ENCODE data around the gene SGTB.
"Not testable (repeated sequence)": the region's sequence is repeated elsewhere in the genome, so short reads cannot be mapped to it uniquely, and the experiment has no call there.

The SGTB gene

GRCh38 chr5:65734196-65734775 is 12.4 kb upstream of the SGTB start:
- peak; percentile 7 for DNase-seq

GRCh38 chr5:65732046-65732445 is 10.1 kb upstream of the SGTB start:
- DNase-seq = not testable (repeated sequence)

GRCh38 chr5:65730910-65731309 is 9.0 kb upstream of the SGTB start:
- DNase-seq = no peak

GRCh38 chr5:65728218-65728617 is 6.3 kb upstream of the SGTB start:
- no peak for DNase-seq

- DNase-seq = no peak
Measured at GRCh38 chr5:65727491-65728156, 5.7 kb upstream of the SGTB start.

- no peak for DNase-seq
Measured at GRCh38 chr5:65722575-65723403, 880 bp upstream of the SGTB start.

- no peak for DNase-seq
Measured at GRCh38 chr5:65721050-65721719, 724 bp downstream of the SGTB start.

GRCh38 chr5:65718576-65719310 is 3.2 kb downstream of the SGTB start:
- no peak for DNase-seq

GRCh38 chr5:65708145-65708544 is 13.8 kb downstream of the SGTB start:
- no peak for DNase-seq

GRCh38 chr5:65707663-65708062 is 14.2 kb downstream of the SGTB start:
- DNase-seq = no peak

GRCh38 chr5:65704621-65705239 is 17.2 kb downstream of the SGTB start:
- DNase-seq = no peak

- no peak for DNase-seq
Measured at GRCh38 chr5:65702036-65702435, 19.9 kb downstream of the SGTB start.

GRCh38 chr5:65699338-65699737 is 22.6 kb downstream of the SGTB start:
- no peak for DNase-seq

GRCh38 chr5:65696892-65697291 is 25.0 kb downstream of the SGTB start:
- no peak for DNase-seq

- no peak for DNase-seq
Measured at GRCh38 chr5:65695896-65696295, 26.0 kb downstream of the SGTB start.

GRCh38 chr5:65695162-65695755 is 26.6 kb downstream of the SGTB start:
- DNase-seq = no peak

- DNase-seq = no peak
Measured at GRCh38 chr5:65693121-65693520, 28.8 kb downstream of the SGTB start.

GRCh38 chr5:65682148-65682547 is 39.8 kb downstream of the SGTB start:
- DNase-seq = no peak

- not testable (repeated sequence) for DNase-seq
Measured at GRCh38 chr5:65676056-65676455, 45.9 kb downstream of the SGTB start.

- no peak for DNase-seq
Measured at GRCh38 chr5:65674749-65675148, 47.2 kb downstream of the SGTB start.

- DNase-seq = no peak
Measured at GRCh38 chr5:65672796-65673195, 49.1 kb downstream of the SGTB start.

- no peak for DNase-seq
Measured at GRCh38 chr5:65668696-65669095, 53.2 kb downstream of the SGTB start.

Data from activated T-cell treated with anti-CD3 and anti-CD28 coated beads for 4 hours (primary cell).